Uterus (tissue), 4 donors: Measurements from ENCODE around the gene ARHGEF40. TPM values are rescaled to one million over a fixed set of nuclear protein-coding genes. Genes with fewer than 3 reads are reported as not detected.

ENCODE experiments used
- DNase-seq, 2 donors: peaks; one replicate each; pipeline ENCODE4 v3.0.0-alpha.2; 2019 to 2020
- H3K27ac ChIP-seq, 2 donors: fragments of 200-600 bp; sonication (generic); 1 replicate in 1 of 2; 2 replicates in 1 of 2; pipeline ENCODE4 v1.5.1; 2016 to 2018
- H3K27me3 ChIP-seq, 2 donors: fragments of 200-600 bp; sonication (generic); one replicate each; pipeline ENCODE4 v1.5.1; 2018 to 2019; ENCODE audit warnings: control low read depth in 1 of 2
- H3K36me3 ChIP-seq, 2 donors: fragments of 200-600 bp; sonication (generic); one replicate each; pipeline ENCODE4 v1.5.1; 2019; ENCODE audit warnings: control low read depth in 1 of 2
- H3K4me1 ChIP-seq, 2 donors: fragments of 200-600 bp; sonication (generic); one replicate each; pipeline ENCODE4 v1.5.1; 2018 to 2019; ENCODE audit warnings: control low read depth in 1 of 2
- H3K4me3 ChIP-seq, 2 donors: fragments of 200-600 bp; sonication (generic); 1 replicate in 1 of 2; 2 replicates in 1 of 2; pipeline ENCODE4 v1.5.1; 2018 to 2019; ENCODE audit warnings: mild to moderate bottlenecking in 1 of 2
- H3K9me3 ChIP-seq, 2 donors: fragments of 200-600 bp; sonication (generic); one replicate each; pipeline ENCODE4 v1.5.1; 2019; ENCODE audit warnings: control low read depth in 1 of 2
- POLR2A ChIP-seq, 2 donors: fragments of 450-650 bp; IDR thresholded peaks; one replicate each; pipeline ENCODE4 v1.6.1; 2016; ENCODE audit warnings: antibody characterized with exemption in 2 of 2, mild to moderate bottlenecking in 1 of 2, moderate library complexity in 1 of 2
- intact Hi-C: fragments of 100-400 bp; cut with DNase I; formaldehyde crosslinking; loops from one replicate; pipeline ENCODE4 v1.15.1; 2023; ENCODE audit warnings: low total_unique reads
- total RNA-seq, 4 donors: library from RNA; depleted of rRNA in 3 of 4; stranded (reverse); fragments of >200 nt in 3 of 4; gene quantifications; one replicate each; pipeline versions ENCODE4 v1.1.0 to v1.2.4, GENCODE V29; 2014 to 2023
- TF ChIP-seq, protein P1 (sequence below), 4 experiments: fragments of 200-600 bp in 2 of 4; fragments of 450-650 bp in 2 of 4; sonication (generic) in 2 of 4; IDR thresholded peaks; one replicate each; pipeline ENCODE4 v1.5.1; 2016 to 2019; ENCODE audit warnings: antibody characterized with exemption in 4 of 4, mild to moderate bottlenecking in 2 of 4, moderate library complexity in 1 of 4
- donor health status: DM: yes; HTN: yes; CAD: no.

The ARHGEF40 gene
- total RNA-seq, 4 donors from 2014 or later, result 25.3 to 103 (median 66.9) TPM

DNA sequence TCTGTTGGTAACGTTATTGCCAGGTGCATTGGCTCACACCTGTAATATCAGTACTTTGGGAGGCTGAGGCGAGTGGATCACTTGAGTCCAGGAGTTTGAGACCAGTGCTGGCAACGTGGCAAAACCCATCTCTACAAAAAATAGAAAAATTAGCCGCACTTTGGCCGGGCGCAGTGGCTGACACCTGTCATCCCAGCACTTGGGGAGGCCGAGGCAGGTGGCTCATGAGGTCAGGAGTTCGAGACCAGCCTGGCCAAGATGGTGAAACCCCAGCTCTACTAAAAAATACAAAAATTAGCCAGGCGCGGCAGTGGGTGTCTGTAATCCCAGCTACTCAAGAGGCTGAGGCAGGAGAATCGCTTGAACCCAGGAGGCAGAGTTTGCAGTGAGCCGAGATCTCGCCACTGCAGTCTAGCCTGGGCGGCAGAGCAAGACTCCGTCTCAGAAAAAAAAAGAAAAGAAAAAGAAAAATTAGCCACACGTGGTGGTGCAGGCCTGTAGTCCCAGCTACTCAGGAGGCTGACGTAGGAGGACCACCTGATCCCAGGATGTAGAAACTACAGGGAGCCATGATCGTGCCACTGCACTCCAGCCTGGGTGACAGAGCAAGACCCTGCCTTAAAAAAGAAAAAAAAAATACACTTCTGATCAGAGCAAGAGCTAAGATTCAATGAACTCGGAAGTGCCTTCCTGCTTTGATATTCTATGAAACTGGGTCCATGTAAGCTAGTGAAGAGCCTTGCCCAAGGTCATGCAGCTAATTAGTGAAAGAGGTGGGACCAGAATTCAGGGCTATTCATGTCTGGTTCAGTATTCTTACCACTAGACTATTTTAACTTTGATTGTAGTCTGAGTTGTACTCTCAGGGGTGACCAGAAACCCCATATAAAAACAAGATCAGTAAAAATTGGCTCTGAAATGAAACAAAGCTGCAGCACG lies 16.7 kb upstream of the ARHGEF40 start:
- TF ChIP-seq POLR2A (IDR thresholded peaks at IDR 0.05), result no peak
- TF ChIP-seq, protein P1, sequence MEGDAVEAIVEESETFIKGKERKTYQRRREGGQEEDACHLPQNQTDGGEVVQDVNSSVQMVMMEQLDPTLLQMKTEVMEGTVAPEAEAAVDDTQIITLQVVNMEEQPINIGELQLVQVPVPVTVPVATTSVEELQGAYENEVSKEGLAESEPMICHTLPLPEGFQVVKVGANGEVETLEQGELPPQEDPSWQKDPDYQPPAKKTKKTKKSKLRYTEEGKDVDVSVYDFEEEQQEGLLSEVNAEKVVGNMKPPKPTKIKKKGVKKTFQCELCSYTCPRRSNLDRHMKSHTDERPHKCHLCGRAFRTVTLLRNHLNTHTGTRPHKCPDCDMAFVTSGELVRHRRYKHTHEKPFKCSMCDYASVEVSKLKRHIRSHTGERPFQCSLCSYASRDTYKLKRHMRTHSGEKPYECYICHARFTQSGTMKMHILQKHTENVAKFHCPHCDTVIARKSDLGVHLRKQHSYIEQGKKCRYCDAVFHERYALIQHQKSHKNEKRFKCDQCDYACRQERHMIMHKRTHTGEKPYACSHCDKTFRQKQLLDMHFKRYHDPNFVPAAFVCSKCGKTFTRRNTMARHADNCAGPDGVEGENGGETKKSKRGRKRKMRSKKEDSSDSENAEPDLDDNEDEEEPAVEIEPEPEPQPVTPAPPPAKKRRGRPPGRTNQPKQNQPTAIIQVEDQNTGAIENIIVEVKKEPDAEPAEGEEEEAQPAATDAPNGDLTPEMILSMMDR (IDR thresholded peaks at IDR 0.05), result no peak
- Histone ChIP-seq H3K27ac (no peak overlapping the region), H3K36me3 (no peaks in the 10 kb centered on the region), H3K4me3 (no peak overlapping the region), H3K9me3 (no peaks in the 10 kb centered on the region), H3K27me3 (no peaks in the 10 kb centered on the region), H3K4me1 (no peaks in the 10 kb centered on the region)
- intact Hi-C loops, result no loop called here
- no peak for DNase-seq

DNA sequence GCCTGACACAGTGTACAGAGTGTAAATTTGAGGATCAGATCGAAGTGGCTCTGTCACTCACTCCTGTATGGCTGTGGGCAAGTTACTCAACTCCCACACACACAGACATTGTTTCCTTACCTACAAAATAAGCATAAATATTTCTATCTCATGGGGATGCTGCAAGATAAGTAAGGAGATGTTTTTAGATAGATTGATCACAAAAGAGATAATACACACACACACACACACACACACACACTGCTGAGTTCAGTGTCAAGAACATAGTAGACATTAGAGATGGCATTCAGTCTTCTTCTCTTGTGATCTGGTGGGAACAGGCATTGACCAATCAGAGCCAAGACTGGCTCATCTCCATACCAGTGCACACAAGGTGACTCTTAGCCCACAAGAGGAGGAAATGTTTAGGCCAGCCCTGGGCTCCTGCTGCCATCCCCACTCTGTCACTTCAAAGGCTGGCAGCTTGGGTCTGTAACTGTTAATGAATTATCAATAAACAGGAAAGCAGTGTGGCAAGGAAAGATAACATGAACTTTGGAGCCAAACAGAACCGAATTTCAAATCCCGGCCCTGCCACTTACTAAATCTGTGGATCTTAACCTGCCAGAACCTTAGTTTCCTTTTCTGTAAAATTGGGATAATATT lies 15.9 kb upstream of the ARHGEF40 start:
- Histone ChIP-seq H3K4me3 (no peak overlapping the region), H3K27ac (no peak overlapping the region), H3K4me1 (no peaks in the 10 kb centered on the region), H3K27me3 (no peaks in the 10 kb centered on the region), H3K9me3 (no peaks in the 10 kb centered on the region), H3K36me3 (no peaks in the 10 kb centered on the region)
- DNase-seq, result no peak
- intact Hi-C loops, result no loop called here
- no peak for TF ChIP-seq POLR2A (IDR thresholded peaks at IDR 0.05)
- TF ChIP-seq, protein P1 (IDR thresholded peaks at IDR 0.05), result no peak

DNA sequence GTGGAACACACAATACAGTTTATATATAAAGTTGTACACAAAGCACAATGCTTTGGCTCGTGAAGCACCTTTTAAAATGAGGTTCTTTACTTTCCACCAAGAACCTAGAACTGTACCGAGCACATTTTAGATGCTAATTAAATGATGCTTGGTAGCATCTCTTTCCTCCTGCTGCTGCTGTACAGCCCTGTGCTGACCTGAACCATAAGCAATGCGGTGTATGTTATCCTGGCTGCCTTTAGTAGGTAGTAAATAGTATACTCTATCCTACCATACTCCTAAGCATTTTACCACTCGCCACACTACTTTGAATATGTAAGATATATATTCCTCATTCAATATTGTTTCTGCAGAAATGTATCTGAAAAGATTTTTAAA lies 15.3 kb upstream of the ARHGEF40 start:
- no peaks in the 10 kb centered on the region for H3K4me1 ChIP-seq
- H3K36me3 ChIP-seq, result no peaks in the 10 kb centered on the region
- no peak for DNase-seq
- no peak overlapping the region for H3K4me3 ChIP-seq
- no peaks in the 10 kb centered on the region for H3K27me3 ChIP-seq
- H3K27ac ChIP-seq, result no peak overlapping the region
- TF ChIP-seq, protein P1 (IDR thresholded peaks at IDR 0.05), result no peak
- TF ChIP-seq POLR2A (IDR thresholded peaks at IDR 0.05), result no peak
- no peaks in the 10 kb centered on the region for H3K9me3 ChIP-seq
- intact Hi-C loops, result no loop called here

DNA sequence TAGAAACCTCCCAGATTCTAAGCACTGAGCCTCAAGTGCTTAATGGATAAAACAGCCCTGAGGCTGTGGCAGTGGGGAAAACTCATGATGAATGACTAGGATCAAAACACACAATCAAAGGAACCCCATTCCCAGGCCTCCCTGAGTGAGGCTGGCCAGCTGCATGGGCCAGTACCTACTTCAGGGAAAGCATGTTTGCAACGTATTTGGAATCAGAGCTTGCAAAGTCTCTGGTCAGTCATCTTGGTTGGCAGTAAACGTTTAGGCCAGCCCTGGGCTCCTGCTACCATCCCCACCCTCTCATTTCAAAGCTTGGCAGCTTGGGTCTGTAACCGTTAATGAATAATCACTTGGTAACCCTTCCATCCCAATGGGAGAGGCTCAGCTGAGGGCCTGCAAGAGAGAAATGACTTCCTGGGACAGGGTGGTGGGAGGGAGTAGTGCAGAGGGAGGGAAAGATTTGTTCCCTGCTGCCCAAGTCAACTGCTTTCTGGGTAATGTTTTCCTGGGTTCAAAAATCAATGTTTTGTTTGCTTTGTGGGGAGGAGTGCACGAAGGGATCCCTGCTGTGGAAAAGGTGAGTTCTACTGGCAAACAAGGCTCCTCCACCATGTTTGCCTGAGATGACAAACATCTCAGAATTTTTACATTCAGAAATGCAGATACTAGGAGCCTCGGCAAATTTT lies 14.5 kb upstream of the ARHGEF40 start:
- H3K27me3 ChIP-seq, result no peaks in the 10 kb centered on the region
- DNase-seq, result no peak
- no peak overlapping the region for H3K27ac ChIP-seq
- intact Hi-C loops, result no loop called here
- TF ChIP-seq, protein P1 (IDR thresholded peaks at IDR 0.05), result no peak
- no peak for TF ChIP-seq POLR2A (IDR thresholded peaks at IDR 0.05)
- H3K9me3 ChIP-seq, result no peaks in the 10 kb centered on the region
- no peaks in the 10 kb centered on the region for H3K36me3 ChIP-seq
- no peak overlapping the region for H3K4me3 ChIP-seq
- H3K4me1 ChIP-seq, result no peaks in the 10 kb centered on the region
